IPS DF 6.9 (cell line): ENCODE data around the gene NDUFS6.

Experiments
- DNase-seq: peaks from one replicate; pipeline ENCODE4 v3.0.0-alpha.2; 2013; ENCODE audit warnings: low read depth, low spot score
- H3K27ac ChIP-seq: one replicate; pipeline ENCODE4 v1.5.1; 2013; ENCODE audit warnings: low read length, control low read depth
- H3K27me3 ChIP-seq: 2 replicates; pipeline ENCODE4 v1.6.1; 2013; ENCODE audit warnings: mild to moderate bottlenecking, low read length; ENCODE audit not compliant: control insufficient read depth, insufficient read depth
- H3K36me3 ChIP-seq: 2 replicates; pipeline ENCODE4 v1.6.1; 2013; ENCODE audit warnings: low read length; ENCODE audit not compliant: control insufficient read depth, insufficient read depth
- H3K4me1 ChIP-seq: 2 replicates; pipeline ENCODE4 v1.6.1; 2013; ENCODE audit warnings: low read length; ENCODE audit not compliant: control insufficient read depth, insufficient read depth
- H3K4me3 ChIP-seq: 2 replicates; pipeline ENCODE4 v1.5.1; 2013; ENCODE audit warnings: mild to moderate bottlenecking, low read length
- H3K9me3 ChIP-seq: 2 replicates; pipeline ENCODE4 v1.6.1; 2013; ENCODE audit warnings: low read length, inconsistent platforms; ENCODE audit not compliant: control insufficient read depth, insufficient read depth
- WGBS: extraction: QIAGEN DNeasy Blood & Tissue Kit; methylation state at CpG from one replicate; pipeline ENCODE4 v1.1.7; 2013; ENCODE audit warnings: mixed read lengths, missing lambda C conversion rate; ENCODE audit not compliant: insufficient read length, insufficient coverage; 5-methylcytosine and 5-hydroxymethylcytosine counted together

NDUFS6 gene

GRCh38 chr5:1801222-1801966 lies at the start of gene NDUFS6:
Gene NDUFS6, plus strand, starts transcription at chr5:1801407. Its CDS starts 11 bp downstream, at chr5:1801418.
- Histone ChIP-seq H3K27me3 (no peaks in the 10 kb centered on the region), H3K4me3 (peak within 1 kb of the TSS; percentile 83), H3K27ac (no peak within 1 kb of the TSS), H3K9me3 (no peaks in the 10 kb centered on the region), H3K4me1 (peaks cover 2% of the 10 kb centered on the region; the same call in 1 of the 2 replicates), H3K36me3 (peaks cover 36% of the 10 kb centered on the region)
- WGBS, result no CpG with 5 or more reads among the region's 69 CpGs
- no peak for DNase-seq

DNA sequence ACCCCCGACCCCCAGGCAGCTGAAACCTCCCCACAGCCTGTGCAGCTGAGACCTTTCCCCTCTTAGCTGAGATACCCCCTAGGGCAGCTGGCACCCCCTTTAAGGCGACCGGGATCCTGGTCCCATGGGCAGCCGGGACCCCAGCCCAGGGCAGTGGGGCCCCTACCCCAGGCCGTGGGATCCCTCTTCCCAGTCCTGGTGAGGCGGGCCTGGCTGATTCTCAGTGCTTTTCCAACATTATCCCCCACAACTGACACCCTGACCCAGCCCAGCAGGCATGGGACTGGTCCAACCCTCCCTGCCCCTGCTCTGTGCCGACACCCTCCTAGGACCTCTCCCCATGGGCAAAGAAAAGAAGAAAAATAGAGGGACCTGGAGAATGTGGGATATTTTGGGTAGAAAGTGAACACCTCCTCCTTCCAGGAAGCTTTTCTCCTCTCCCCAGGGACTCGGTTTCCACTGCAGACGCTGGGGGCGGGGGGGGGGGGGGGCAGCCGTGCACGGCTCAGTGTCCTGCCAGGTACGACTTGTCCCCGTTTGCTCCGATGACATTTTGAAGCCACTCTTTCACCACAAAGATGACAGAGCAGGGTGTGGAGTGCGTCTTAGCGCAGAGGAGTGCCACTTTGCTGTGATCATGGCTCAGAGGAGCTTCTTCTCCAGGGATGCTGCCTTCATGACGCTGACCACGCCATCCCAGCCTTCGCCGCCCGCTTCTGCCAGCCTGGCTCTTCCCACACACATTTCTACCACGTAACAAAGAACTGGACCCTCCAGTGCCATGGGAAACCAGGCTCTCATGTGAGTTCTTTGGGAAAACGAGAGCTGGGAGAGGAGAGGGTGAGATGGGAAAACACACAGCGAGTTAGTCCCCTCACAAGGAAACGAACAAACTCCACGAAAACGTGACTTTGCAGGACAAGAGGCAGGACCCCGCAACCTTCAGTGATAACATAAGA lies 49.1 kb upstream of the NDUFS6 start:
- H3K4me1 ChIP-seq, result no peaks in the 10 kb centered on the region; the same call in 1 of the 2 replicates

DNA sequence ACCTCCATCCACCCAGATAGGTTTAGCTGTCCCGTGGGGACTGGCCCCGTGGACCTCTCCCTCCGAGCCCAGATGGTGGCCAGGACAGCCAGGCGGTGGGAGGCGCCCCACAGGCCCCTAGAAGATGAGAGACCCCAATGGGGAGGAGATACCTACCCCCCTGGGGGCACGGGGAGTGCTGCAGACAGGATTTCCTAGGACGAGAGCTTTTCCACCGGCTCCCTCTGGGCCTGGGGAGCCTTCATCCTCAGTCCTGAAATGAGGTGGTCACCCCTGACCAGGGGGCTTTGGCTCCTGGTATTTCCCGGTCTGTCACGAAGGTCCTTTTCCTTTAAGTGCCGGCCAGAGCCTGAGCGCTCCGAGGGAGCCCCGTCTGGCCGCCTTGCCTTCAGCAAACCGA lies 48.3 kb upstream of the NDUFS6 start:
- Histone ChIP-seq H3K4me1 (no peaks in the 10 kb centered on the region; the same call in 1 of the 2 replicates), H3K27ac (no peak overlapping the region), H3K4me3 (no peak overlapping the region), H3K27me3 (no peaks in the 10 kb centered on the region), H3K36me3 (no peaks in the 10 kb centered on the region), H3K9me3 (no peaks in the 10 kb centered on the region; the same call in 1 of the 2 replicates)
- DNase-seq, result no peak
- no CpG with 5 or more reads among the region's 16 CpGs for WGBS

More for the DNA sequence above, 49.1 kb upstream of the NDUFS6 start:
- H3K4me3 ChIP-seq, result no peak overlapping the region
- no peak for DNase-seq
- H3K36me3 ChIP-seq, result no peaks in the 10 kb centered on the region
- no peaks in the 10 kb centered on the region for H3K27me3 ChIP-seq
- no CpG with 5 or more reads among the region's 29 CpGs for WGBS
- no peak overlapping the region for H3K27ac ChIP-seq
- no peaks in the 10 kb centered on the region; the same call in 1 of the 2 replicates for H3K9me3 ChIP-seq

- Histone ChIP-seq H3K27me3 (no peaks in the 10 kb centered on the region), H3K36me3 (no peaks in the 10 kb centered on the region), H3K4me3 (no peak overlapping the region), H3K27ac (no peak overlapping the region), H3K4me1 (no peaks in the 10 kb centered on the region; the same call in 1 of the 2 replicates), H3K9me3 (no peaks in the 10 kb centered on the region; the same call in 1 of the 2 replicates)
- no CpG with 5 or more reads among the region's 8 CpGs for WGBS
- DNase-seq, result no peak
Observed at GRCh38 chr5:1753490-1753889, 47.7 kb upstream of the NDUFS6 start.

GRCh38 chr5:1754531-1755220 lies 46.5 kb upstream of the NDUFS6 start:
- no peak overlapping the region for H3K4me3 ChIP-seq
- H3K4me1 ChIP-seq, result no peaks in the 10 kb centered on the region
- WGBS, result no CpG with 5 or more reads among the region's 14 CpGs
- no peak for DNase-seq
- H3K36me3 ChIP-seq, result no peaks in the 10 kb centered on the region
- H3K9me3 ChIP-seq, result no peaks in the 10 kb centered on the region; the same call in 1 of the 2 replicates
- H3K27ac ChIP-seq, result no peak overlapping the region
- H3K27me3 ChIP-seq, result no peaks in the 10 kb centered on the region

GRCh38 chr5:1755321-1755949 lies 45.8 kb upstream of the NDUFS6 start:
- H3K36me3 ChIP-seq, result no peaks in the 10 kb centered on the region
- no peak overlapping the region for H3K4me3 ChIP-seq
- H3K9me3 ChIP-seq, result no peaks in the 10 kb centered on the region; the same call in 1 of the 2 replicates
- no peaks in the 10 kb centered on the region for H3K27me3 ChIP-seq
- DNase-seq, result no peak
- H3K4me1 ChIP-seq, result no peaks in the 10 kb centered on the region
- no CpG with 5 or more reads among the region's 14 CpGs for WGBS
- no peak overlapping the region for H3K27ac ChIP-seq

GRCh38 chr5:1756481-1756880 lies 44.7 kb upstream of the NDUFS6 start:
- Histone ChIP-seq H3K4me3 (no peak overlapping the region), H3K27ac (no peak overlapping the region), H3K4me1 (no peaks in the 10 kb centered on the region), H3K36me3 (no peaks in the 10 kb centered on the region), H3K27me3 (no peaks in the 10 kb centered on the region), H3K9me3 (no peaks in the 10 kb centered on the region; the same call in 1 of the 2 replicates)
- no CpG with 5 or more reads among the region's 11 CpGs for WGBS
- no peak for DNase-seq

DNA sequence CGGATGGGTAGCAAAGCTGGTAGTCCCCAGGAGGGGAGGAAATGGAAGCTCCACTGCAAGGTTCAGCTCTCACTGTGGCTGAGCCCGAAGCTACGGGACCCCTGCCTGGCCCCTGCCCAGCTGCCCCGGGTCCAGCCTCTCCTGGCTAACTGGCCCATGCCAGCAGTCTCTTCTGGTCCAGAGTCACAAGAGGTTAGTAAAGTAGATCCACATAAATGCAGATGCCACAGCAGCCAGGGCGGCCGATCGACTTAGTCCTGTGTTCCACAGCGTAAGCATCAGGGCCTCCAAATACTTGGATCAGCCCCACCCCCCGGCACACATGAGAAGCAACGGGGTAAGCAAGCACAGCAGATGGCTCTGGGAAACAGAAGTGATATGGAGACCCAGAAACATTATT lies 43.7 kb upstream of the NDUFS6 start:
- Histone ChIP-seq H3K27me3 (no peaks in the 10 kb centered on the region), H3K27ac (no peak overlapping the region), H3K36me3 (no peaks in the 10 kb centered on the region), H3K4me1 (no peaks in the 10 kb centered on the region), H3K4me3 (no peak overlapping the region), H3K9me3 (no peaks in the 10 kb centered on the region; the same call in 1 of the 2 replicates)
- no peak for DNase-seq
- no CpG with 5 or more reads among the region's 10 CpGs for WGBS

DNA sequence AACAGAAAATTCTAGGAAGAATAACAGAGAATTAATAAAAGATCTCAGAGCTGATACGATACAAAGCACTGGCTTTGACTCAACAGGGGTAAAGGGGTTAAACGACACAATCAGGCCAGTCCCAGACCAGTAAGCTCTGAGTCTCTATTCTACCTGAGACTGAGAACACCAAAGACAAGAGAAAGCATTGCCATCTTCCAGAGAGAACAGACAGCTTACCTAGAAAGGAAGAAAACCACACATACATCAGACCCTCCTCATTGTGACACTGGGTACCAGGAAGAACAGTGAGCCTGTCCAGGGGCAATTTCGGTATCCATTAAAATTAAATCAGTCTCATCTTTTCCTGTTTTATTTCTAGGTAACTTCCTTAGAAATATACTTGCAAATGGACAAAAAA lies 42.6 kb upstream of the NDUFS6 start:
- DNase-seq, result no peak
- H3K36me3 ChIP-seq, result no peaks in the 10 kb centered on the region
- no CpG with 5 or more reads among the region's 3 CpGs for WGBS
- no peak overlapping the region for H3K27ac ChIP-seq
- H3K4me3 ChIP-seq, result no peak overlapping the region
- no peaks in the 10 kb centered on the region for H3K27me3 ChIP-seq
- no peaks in the 10 kb centered on the region; the same call in 1 of the 2 replicates for H3K9me3 ChIP-seq
- no peaks in the 10 kb centered on the region; the same call in 1 of the 2 replicates for H3K4me1 ChIP-seq
